Fibroblast of villous mesenchyme (primary cell): ENCODE data around the gene INHBB. TPM values are rescaled to one million over a fixed set of nuclear protein-coding genes. Genes with fewer than 3 reads are reported as not detected.

Source experiments
- DNase-seq: peaks from one replicate; pipeline ENCODE4 v3.0.0-alpha.2; 2010; ENCODE audit warnings: low read depth
- H3K4me3 ChIP-seq: 2 replicates; pipeline ENCODE4 v1.5.1; 2011; ENCODE audit warnings: low read depth, mild to moderate bottlenecking, low read length
- CTCF ChIP-seq: IDR thresholded peaks from 2 replicates; pipeline ENCODE4 v1.5.1; 2012; ENCODE audit warnings: low read depth, mild to moderate bottlenecking, low read length; ENCODE audit not compliant: insufficient read depth
- total RNA-seq: library from RNA; depleted of rRNA; stranded (reverse); fragments of >200 nt; gene quantifications from 2 replicates; pipeline ENCODE4 v1.2.3, GENCODE V29; 2012

INHBB gene
- total RNA-seq, 1 donor: under 0.01 TPM

GRCh38 chr2:120373424-120373823 lies 27.5 kb downstream of the INHBB start:
- H3K4me3 ChIP-seq: no peak overlapping the region
- no peak for DNase-seq
- no peak for TF ChIP-seq CTCF

DNA sequence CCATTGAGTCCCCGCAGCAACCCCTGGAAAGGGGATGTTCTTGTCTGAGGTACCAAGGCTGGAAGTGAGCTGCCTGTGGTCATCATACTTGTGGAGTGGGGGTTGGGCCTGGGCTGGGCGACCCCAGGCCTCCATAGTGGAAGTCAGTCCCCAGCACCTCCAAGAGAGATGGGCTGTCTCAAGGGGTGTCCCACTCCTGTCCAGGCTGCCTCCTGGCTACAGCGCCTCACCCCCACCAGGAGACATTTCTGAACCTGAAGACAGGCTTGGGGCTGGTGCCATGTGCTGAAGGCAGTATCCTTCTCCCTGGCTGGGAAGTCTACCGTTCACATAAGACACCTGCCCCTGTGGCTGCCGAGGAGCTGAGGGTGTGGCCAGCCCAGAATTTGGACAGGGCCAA lies 28.9 kb downstream of the INHBB start:
- no peak for DNase-seq
- TF ChIP-seq CTCF: no peak

GRCh38 chr2:120375251-120376020 lies 29.5 kb downstream of the INHBB start:
- no peak for TF ChIP-seq CTCF
- DNase-seq: no peak
- no peak overlapping the region for H3K4me3 ChIP-seq

More for the DNA sequence above, 28.9 kb downstream of the INHBB start:
- no peak overlapping the region for H3K4me3 ChIP-seq

GRCh38 chr2:120376101-120376500 lies 30.2 kb downstream of the INHBB start:
- no peak for TF ChIP-seq CTCF
- H3K4me3 ChIP-seq: no peak overlapping the region
- no peak for DNase-seq

DNA sequence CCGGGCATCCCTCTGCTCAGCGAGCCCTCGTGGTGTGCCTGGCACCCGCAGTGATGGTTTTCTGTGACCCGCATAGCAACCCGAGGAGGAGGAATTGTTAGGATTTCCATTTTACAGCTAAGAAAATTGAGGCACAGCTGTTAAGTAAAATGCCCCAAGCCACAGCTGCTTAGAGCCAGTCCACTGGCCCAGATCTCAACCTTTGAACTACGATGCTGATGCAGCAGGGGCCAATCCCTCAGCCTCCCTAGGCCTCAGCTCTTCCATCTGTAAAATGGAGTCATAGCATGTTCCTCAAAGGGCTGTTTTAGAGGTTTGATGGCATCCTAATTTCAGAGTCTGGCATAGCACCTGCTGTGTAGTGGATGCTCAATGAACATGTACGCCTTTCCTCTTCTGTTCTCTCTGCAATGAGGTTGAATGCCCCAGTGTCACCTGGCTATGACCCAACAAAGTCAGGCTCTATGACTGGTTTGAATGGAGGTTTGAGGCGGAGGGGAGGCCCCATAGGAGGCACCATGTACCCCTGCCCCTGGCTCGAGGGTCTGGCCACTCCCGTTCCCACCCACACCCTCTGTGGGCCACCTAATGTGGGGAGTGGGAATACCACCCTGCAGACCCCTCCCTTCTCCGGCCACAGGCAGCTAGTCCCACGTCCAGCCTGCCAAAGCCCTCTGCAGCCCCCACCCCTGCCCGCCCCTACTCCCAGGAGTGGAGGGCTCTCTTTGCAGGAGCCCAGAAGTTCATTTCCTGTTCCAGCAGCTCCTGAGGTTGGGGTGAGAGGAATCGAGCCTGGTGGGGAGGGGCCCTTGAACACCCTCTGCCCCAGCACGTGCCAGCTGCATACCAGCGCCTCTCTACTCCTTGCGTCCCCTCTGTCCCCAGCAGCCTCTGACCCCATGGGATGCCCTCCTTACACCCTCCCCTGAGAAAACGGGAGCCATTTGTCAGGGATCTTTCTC lies 31.0 kb downstream of the INHBB start:
- no peak for DNase-seq
- no peak overlapping the region for H3K4me3 ChIP-seq
- no peak for TF ChIP-seq CTCF

GRCh38 chr2:120378605-120379004 lies 32.7 kb downstream of the INHBB start:
- H3K4me3 ChIP-seq: no peak overlapping the region
- DNase-seq: no peak
- no peak for TF ChIP-seq CTCF
